Measurements from ENCODE around the gene CDC42SE2. TPM values are rescaled to one million over a fixed set of nuclear protein-coding genes. Genes with fewer than 3 reads are reported as not detected.

The CDC42SE2 gene
- total RNA-seq, 4 donors from 2014 or later: 30.0 to 48.3 (median 39.4) TPM

DNA sequence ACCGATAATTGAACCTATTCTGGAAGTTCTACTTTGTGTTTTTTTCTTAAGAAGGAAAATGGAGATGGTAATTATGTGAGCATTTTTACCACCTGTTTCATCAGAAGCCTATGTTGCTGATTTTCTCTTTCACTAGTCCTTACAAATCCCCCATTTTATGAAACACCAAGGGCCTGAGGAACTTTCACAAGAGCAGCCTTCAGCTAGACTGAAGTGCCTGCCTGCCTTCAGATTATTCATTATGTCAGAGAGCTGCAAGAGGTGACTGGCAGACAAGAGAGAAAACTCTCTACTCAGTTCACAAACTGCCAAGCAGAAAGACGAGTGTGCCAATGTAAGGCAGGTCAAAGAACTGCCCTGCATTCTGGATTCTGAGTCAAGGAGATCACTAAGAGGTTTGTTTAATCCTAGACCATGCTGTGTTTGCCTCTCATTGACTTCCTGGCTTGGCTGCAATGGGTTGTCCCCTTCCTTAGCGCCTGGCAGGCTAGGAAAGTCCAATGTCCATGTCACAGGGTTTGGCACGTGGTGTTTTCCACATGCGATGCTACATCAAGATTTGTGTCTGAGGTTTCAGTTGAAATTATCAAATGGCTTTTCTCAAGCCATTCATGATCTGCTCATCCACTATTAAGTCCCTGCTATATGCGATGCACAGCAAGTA is 143.3 kb downstream of the CDC42SE2 start:
- TF ChIP-seq, protein P1, sequence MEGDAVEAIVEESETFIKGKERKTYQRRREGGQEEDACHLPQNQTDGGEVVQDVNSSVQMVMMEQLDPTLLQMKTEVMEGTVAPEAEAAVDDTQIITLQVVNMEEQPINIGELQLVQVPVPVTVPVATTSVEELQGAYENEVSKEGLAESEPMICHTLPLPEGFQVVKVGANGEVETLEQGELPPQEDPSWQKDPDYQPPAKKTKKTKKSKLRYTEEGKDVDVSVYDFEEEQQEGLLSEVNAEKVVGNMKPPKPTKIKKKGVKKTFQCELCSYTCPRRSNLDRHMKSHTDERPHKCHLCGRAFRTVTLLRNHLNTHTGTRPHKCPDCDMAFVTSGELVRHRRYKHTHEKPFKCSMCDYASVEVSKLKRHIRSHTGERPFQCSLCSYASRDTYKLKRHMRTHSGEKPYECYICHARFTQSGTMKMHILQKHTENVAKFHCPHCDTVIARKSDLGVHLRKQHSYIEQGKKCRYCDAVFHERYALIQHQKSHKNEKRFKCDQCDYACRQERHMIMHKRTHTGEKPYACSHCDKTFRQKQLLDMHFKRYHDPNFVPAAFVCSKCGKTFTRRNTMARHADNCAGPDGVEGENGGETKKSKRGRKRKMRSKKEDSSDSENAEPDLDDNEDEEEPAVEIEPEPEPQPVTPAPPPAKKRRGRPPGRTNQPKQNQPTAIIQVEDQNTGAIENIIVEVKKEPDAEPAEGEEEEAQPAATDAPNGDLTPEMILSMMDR (IDR thresholded peaks at IDR 0.05; ENCODE audit: low read depth): no peak

DNA sequence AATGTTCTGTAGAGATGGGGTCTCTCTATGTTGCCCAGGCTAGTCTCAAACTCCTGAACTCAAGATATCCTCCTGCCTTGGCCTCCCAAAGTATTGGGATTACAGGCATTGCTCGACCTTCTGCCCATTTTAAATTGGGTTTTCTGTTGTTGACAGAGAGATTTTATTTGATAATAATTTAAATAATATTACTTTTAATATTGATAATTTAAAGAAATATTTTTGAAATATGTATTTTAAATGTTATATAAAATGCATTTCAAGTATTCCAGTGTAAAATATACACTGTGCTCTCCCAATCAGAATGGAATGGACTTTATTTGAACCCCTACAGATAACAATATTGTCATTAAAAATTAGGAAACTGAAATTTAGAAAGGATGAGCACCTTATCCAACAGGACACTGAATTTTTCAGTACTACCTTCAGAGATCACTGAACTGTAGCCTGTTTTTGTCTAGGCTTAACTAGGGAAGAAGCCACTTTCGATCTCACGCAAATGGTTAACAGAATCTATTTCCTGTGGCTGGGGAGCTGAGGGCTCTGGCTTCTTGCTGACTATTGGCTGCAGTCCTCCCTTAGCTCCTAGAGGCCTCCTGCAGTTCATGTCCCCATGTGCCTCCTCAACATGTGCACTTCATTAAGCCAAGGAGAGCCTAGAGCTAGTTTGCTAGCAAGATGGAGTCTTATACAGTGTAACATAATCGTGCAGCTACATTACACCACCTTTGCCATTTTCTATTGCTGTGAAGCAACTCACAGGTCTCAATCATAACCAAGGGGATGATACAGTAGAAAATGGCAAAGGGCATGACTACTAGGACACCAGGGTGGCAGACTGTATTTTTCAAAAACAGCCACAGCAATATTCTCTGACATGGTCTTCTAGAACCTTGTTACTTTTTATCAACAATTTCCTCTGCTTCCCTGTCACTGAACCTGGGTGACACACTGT is 150.0 kb downstream of the CDC42SE2 start:
- TF ChIP-seq, protein P1 (IDR thresholded peaks at IDR 0.05; ENCODE audit: low read depth): no peak

GRCh38 chr5:131416729-131417128 is 152.9 kb downstream of the CDC42SE2 start:
- TF ChIP-seq, protein P1 (IDR thresholded peaks at IDR 0.05; ENCODE audit: low read depth): no peak

DNA sequence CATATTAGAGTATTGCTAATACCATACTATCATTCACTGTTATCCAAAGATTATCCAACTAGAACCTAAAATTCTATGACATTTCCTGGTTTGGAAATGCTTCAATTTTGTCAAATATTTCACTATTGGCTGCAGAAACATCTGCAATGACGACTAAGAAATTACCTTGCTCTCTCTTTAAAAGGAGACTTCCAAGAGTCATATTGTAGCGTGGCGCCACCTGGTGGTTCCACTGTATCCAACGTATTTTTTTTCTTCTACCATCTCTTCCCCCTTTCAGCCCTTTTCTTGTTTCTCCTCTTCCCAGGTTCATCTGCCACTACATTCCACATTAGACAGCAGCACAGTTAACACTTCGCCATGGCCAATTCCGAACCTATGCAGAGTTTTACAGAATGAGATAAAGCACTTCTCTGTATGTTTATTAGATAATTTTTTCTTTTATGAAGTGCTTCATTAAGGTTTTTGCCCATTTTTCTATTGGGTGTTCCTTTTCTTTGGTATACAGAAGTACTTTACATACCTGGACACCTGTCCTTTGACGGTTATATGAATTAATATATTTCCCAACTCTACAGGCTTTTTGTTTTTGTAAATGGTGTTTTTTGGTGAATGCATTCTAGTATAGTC is 153.5 kb downstream of the CDC42SE2 start:
- TF ChIP-seq, protein P1 (IDR thresholded peaks at IDR 0.05; ENCODE audit: low read depth): no peak

DNA sequence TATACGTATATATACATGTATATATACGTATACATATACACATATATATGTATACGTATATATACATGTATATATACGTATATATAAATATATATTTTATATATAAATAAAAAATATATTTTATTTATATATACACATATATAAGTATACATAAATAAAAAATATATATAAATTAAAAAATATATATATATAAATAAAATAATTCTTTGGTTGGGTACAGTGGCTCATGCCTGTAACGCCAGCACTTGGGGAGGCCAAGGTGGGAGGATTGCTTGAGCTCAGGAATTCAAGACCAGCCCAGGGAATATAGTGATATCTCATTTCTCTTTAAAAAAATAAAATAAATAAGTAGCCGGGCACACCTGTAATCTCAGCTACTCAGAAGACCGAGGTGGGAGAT is 155.0 kb downstream of the CDC42SE2 start:
- TF ChIP-seq, protein P1 (IDR thresholded peaks at IDR 0.05; ENCODE audit: low read depth): no peak

DNA sequence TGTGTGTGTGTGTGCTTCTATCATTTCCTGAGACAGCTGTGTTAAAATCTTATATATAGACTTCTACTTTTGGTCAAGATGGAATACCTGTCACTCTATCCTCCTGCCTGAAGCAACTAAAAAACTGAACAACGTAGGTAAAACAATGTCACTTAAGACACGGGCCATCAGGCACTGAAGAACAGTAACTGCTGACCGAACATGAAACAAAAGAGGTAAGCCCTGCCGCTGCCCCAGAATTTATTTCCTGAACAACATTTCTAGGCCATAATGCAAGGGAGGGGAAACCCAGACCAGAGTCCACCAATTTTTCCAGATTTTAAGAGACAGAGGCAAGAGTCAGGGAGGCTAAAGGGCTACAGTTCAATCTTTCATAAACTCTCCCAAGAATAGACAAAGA is 156.0 kb downstream of the CDC42SE2 start:
- TF ChIP-seq, protein P1 (IDR thresholded peaks at IDR 0.05; ENCODE audit: low read depth): no peak

- TF ChIP-seq, protein P1 (IDR thresholded peaks at IDR 0.05; ENCODE audit: low read depth): no peak
Observed at GRCh38 chr5:131423056-131423455, 159.2 kb downstream of the CDC42SE2 start.
